Stimulated activated CD8-positive, alpha-beta memory T cell treated with anti-CD3 and anti-CD28 coated beads, Interleukin-4, amount 100 ng/mL, for 4 hours (primary cell): ENCODE results near the gene KCND2.

ENCODE experiments used
- DNase-seq, 2 donors: peaks; one replicate each; pipeline ENCODE4 v3.0.0-alpha.2; 2020; ENCODE audit warnings: low read depth in 2 of 2, low spot score in 1 of 2

KCND2 gene

DNA sequence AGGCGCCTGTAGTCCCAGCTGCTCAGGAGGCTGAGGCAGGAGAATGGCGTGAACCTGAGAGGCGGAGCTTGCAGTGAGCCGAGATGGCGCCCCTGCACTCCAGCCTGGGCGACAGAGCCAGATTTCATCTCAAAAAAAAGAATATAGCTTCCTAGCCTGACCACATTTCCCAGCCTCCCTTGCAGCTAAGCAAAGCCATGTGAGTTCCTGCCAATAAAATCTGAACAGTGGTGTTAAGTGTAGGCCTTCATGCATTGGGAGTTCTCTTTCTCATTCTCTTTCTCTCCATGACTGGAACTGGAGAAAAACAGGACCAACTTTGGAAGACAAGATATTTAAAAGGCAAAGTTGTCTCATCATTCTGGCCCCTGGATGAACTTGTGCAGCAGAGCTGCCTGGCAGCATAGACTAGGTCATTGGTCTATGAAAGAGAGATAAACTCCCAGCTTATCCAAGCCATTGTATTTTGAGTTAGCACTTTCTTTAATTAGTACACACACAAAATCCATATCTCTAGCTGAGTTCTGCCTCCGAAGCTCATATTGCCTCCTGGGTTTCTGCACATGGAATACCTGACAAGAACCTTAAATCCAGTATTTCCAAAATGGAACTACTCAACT lies 524.2 kb downstream of the KCND2 start:
- DNase-seq, result no peak

GRCh38 chr7:120799147-120799546 lies 526.2 kb downstream of the KCND2 start:
- no peak for DNase-seq
